ENCODE measurements around the gene CLPTM1.
"Not testable (repeated sequence)": the region's sequence is repeated elsewhere in the genome, so short reads cannot be mapped to it uniquely, and the experiment has no call there.

The CLPTM1 gene

GRCh38 chr19:44969437-44969836 is 14.3 kb downstream of the CLPTM1 start:
- H3K4me3 ChIP-seq (ENCODE audit: insufficient read depth, low read length, poor library complexity, severe bottlenecking), result no peak overlapping the region
- no peaks in the 10 kb centered on the region for H3K9me3 ChIP-seq (ENCODE audit: insufficient read depth, low read length)
- no peak overlapping the region for H3K27ac ChIP-seq (ENCODE audit: low read depth, low read length)
- no peaks in the 10 kb centered on the region for H3K9me2 ChIP-seq (replicated peaks; ENCODE audit: insufficient read depth, low read length)
- no peaks in the 10 kb centered on the region for H3K27me3 ChIP-seq (ENCODE audit: low read length)
- H4K20me1 ChIP-seq (ENCODE audit: low read depth, low read length), result no peaks in the 10 kb centered on the region
- H3K79me2 ChIP-seq (ENCODE audit: insufficient read depth, low read length), result peaks cover 35% of the 10 kb centered on the region
- H3F3A ChIP-seq (ENCODE audit: insufficient read depth), result no peaks in the 10 kb centered on the region
- no peak overlapping the region for H3K4me2 ChIP-seq (ENCODE audit: low read depth, low read length, poor library complexity, severe bottlenecking)
- H3K36me3 ChIP-seq (ENCODE audit: low read length), result peaks cover 11% of the 10 kb centered on the region; the same call in 1 of the 2 replicates
- no peak overlapping the region for H3K9ac ChIP-seq (ENCODE audit: low read length)
- no peak overlapping the region for H2AFZ ChIP-seq (ENCODE audit: low read depth, low read length, severe bottlenecking)
- TF ChIP-seq EZH2phosphoT487 (conservative IDR thresholded peaks at IDR 0.05; ENCODE audit: low read length) (no peak), CTCF (IDR thresholded peaks at IDR 0.05; ENCODE audit: insufficient read depth, low read length, poor library complexity, severe bottlenecking) (no peak)

- H3F3A ChIP-seq (ENCODE audit: insufficient read depth); H2AFZ ChIP-seq (ENCODE audit: low read depth, low read length, severe bottlenecking); H3K9ac ChIP-seq (ENCODE audit: low read length); H4K20me1 ChIP-seq (ENCODE audit: low read depth, low read length); H3K27me3 ChIP-seq (ENCODE audit: low read length); H3K4me2 ChIP-seq (ENCODE audit: low read depth, low read length, poor library complexity, severe bottlenecking); H3K9me2 ChIP-seq (replicated peaks; ENCODE audit: insufficient read depth, low read length); H3K27ac ChIP-seq (ENCODE audit: low read depth, low read length); H3K9me3 ChIP-seq (ENCODE audit: insufficient read depth, low read length); H3K4me3 ChIP-seq (ENCODE audit: insufficient read depth, low read length, poor library complexity, severe bottlenecking): not testable (repeated sequence)
- Histone ChIP-seq H3K36me3 (ENCODE audit: low read length) (peaks cover 10% of the 10 kb centered on the region; the same call in 1 of the 2 replicates), H3K79me2 (ENCODE audit: insufficient read depth, low read length) (peaks cover 29% of the 10 kb centered on the region)
Measured at GRCh38 chr19:44971451-44971850, 16.3 kb downstream of the CLPTM1 start.

GRCh38 chr19:44972802-44973201 is 17.6 kb downstream of the CLPTM1 start:
- Histone ChIP-seq H3F3A (ENCODE audit: insufficient read depth) (no peaks in the 10 kb centered on the region), H3K27ac (ENCODE audit: low read depth, low read length) (no peak overlapping the region), H3K9me2 (replicated peaks; ENCODE audit: insufficient read depth, low read length) (no peaks in the 10 kb centered on the region), H3K4me3 (ENCODE audit: insufficient read depth, low read length, poor library complexity, severe bottlenecking) (no peak overlapping the region), H3K27me3 (ENCODE audit: low read length) (no peaks in the 10 kb centered on the region), H2AFZ (ENCODE audit: low read depth, low read length, severe bottlenecking) (no peak overlapping the region), H3K4me2 (ENCODE audit: low read depth, low read length, poor library complexity, severe bottlenecking) (no peak overlapping the region), H3K9ac (ENCODE audit: low read length) (no peak overlapping the region), H3K36me3 (ENCODE audit: low read length) (peaks cover 13% of the 10 kb centered on the region; the same call in 1 of the 2 replicates), H4K20me1 (ENCODE audit: low read depth, low read length) (no peaks in the 10 kb centered on the region), H3K9me3 (ENCODE audit: insufficient read depth, low read length) (no peaks in the 10 kb centered on the region), H3K79me2 (ENCODE audit: insufficient read depth, low read length) (peaks cover 27% of the 10 kb centered on the region)
- TF ChIP-seq EZH2phosphoT487 (conservative IDR thresholded peaks at IDR 0.05; ENCODE audit: low read length) (no peak), CTCF (IDR thresholded peaks at IDR 0.05; ENCODE audit: insufficient read depth, low read length, poor library complexity, severe bottlenecking) (no peak)

GRCh38 chr19:44973982-44974735 is 19.0 kb downstream of the CLPTM1 start:
- H3K36me3 ChIP-seq (ENCODE audit: low read length), result peaks cover 13% of the 10 kb centered on the region; the same call in 1 of the 2 replicates

More at GRCh38 chr19:44973982-44974735, 19.0 kb downstream of the CLPTM1 start:
- Histone ChIP-seq H3K9me3 (ENCODE audit: insufficient read depth, low read length) (no peaks in the 10 kb centered on the region), H3K27ac (ENCODE audit: low read depth, low read length) (no peak overlapping the region), H2AFZ (ENCODE audit: low read depth, low read length, severe bottlenecking) (no peak overlapping the region), H3K4me3 (ENCODE audit: insufficient read depth, low read length, poor library complexity, severe bottlenecking) (no peak overlapping the region), H4K20me1 (ENCODE audit: low read depth, low read length) (no peaks in the 10 kb centered on the region), H3K79me2 (ENCODE audit: insufficient read depth, low read length) (peaks cover 14% of the 10 kb centered on the region; the same call in 1 of the 2 replicates), H3K4me2 (ENCODE audit: low read depth, low read length, poor library complexity, severe bottlenecking) (no peak overlapping the region), H3K27me3 (ENCODE audit: low read length) (no peaks in the 10 kb centered on the region), H3F3A (ENCODE audit: insufficient read depth) (no peaks in the 10 kb centered on the region), H3K9me2 (replicated peaks; ENCODE audit: insufficient read depth, low read length) (no peaks in the 10 kb centered on the region), H3K9ac (ENCODE audit: low read length) (no peak overlapping the region)
- TF ChIP-seq EZH2phosphoT487 (conservative IDR thresholded peaks at IDR 0.05; ENCODE audit: low read length) (no peak), CTCF (IDR thresholded peaks at IDR 0.05; ENCODE audit: insufficient read depth, low read length, poor library complexity, severe bottlenecking) (no peak)

Measured in SU-DHL-6 (cell line).